Neuronal stem cell (in vitro differentiated cells): Measurements from ENCODE around the gene NGF. TPM values are rescaled to one million over a fixed set of nuclear protein-coding genes. Genes with fewer than 3 reads are reported as not detected.
"Not testable (repeated sequence)": the region's sequence is repeated elsewhere in the genome, so short reads cannot be mapped to it uniquely, and the experiment has no call there.

Source experiments
- DNase-seq: peaks from one replicate; pipeline ENCODE4 v3.0.0-alpha.2; 2013; ENCODE audit warnings: low spot score
- H2AFZ ChIP-seq: one replicate; pipeline ENCODE4 v1.6.1; 2013; ENCODE audit warnings: mild to moderate bottlenecking, low read length, inconsistent platforms
- H2AK5ac ChIP-seq: 2 replicates; pipeline ENCODE4 v1.6.1; 2013; ENCODE audit warnings: low read depth, mild to moderate bottlenecking, inconsistent platforms, low read length, moderate library complexity, mixed read lengths
- H2BK120ac ChIP-seq: 2 replicates; pipeline ENCODE4 v1.6.1; 2013; ENCODE audit warnings: low read depth, mild to moderate bottlenecking, inconsistent platforms, low read length, moderate library complexity, mixed read lengths
- H2BK12ac ChIP-seq: one replicate; pipeline ENCODE4 v1.6.1; 2013; ENCODE audit warnings: low read length, inconsistent platforms
- H2BK15ac ChIP-seq: 2 replicates; pipeline ENCODE4 v1.6.1; 2013; ENCODE audit warnings: mild to moderate bottlenecking, low read length, inconsistent platforms, mixed read lengths
- H2BK5ac ChIP-seq: one replicate; pipeline ENCODE4 v1.6.1; 2013; ENCODE audit warnings: inconsistent platforms, mild to moderate bottlenecking, low read length, moderate library complexity
- H3K14ac ChIP-seq: one replicate; pipeline ENCODE4 v1.6.1; 2013; ENCODE audit warnings: low read length, inconsistent platforms
- H3K18ac ChIP-seq: 2 replicates; pipeline ENCODE4 v1.6.1; 2013; ENCODE audit warnings: low read length, inconsistent platforms
- H3K23ac ChIP-seq: 2 replicates; pipeline ENCODE4 v1.6.1; 2013; ENCODE audit warnings: low read depth, mild to moderate bottlenecking, mixed read lengths, low read length, inconsistent platforms; ENCODE audit not compliant: poor library complexity
- H3K27ac ChIP-seq: replicated peaks from 3 replicates; pipeline ENCODE4 v1.5.1; 2013; ENCODE audit warnings: low read length, inconsistent platforms
- H3K27me3 ChIP-seq, 3 experiments: 2 replicates each; pipeline ENCODE4 v1.6.1; 2013; ENCODE audit warnings: low read length in 3 of 3, mild to moderate bottlenecking in 2 of 3, inconsistent platforms in 1 of 3, low read depth in 1 of 3, mixed read lengths in 1 of 3, moderate library complexity in 1 of 3; ENCODE audit not compliant: control insufficient read depth in 3 of 3, insufficient read depth in 3 of 3
- H3K36me3 ChIP-seq, 2 donors: replicated peaks in 1 of 2; 2 replicates each; pipeline ENCODE4 v1.6.1; 2013; ENCODE audit warnings: low read length in 2 of 2; ENCODE audit not compliant: control insufficient read depth in 2 of 2, insufficient read depth in 2 of 2
- H3K4ac ChIP-seq: 2 replicates; pipeline ENCODE4 v1.6.1; 2013; ENCODE audit warnings: inconsistent platforms, mild to moderate bottlenecking, low read length, moderate library complexity
- H3K4me1 ChIP-seq, 2 donors: 1 replicate in 1 of 2; 2 replicates in 1 of 2; pipeline ENCODE4 v1.6.1; 2013; ENCODE audit warnings: low read length in 2 of 2, low read depth in 1 of 2; ENCODE audit not compliant: control insufficient read depth in 2 of 2, insufficient read depth in 1 of 2
- H3K4me2 ChIP-seq: one replicate; pipeline ENCODE4 v1.6.1; 2013; ENCODE audit warnings: mild to moderate bottlenecking, low read length, inconsistent platforms; ENCODE audit not compliant: insufficient read depth, poor library complexity, severe bottlenecking
- H3K4me3 ChIP-seq, 2 donors: 2 replicates each; pipeline ENCODE4 v1.5.1; 2013; ENCODE audit warnings: low read length in 2 of 2, mild to moderate bottlenecking in 2 of 2, inconsistent platforms in 1 of 2, moderate library complexity in 1 of 2
- H3K79me1 ChIP-seq: one replicate; pipeline ENCODE4 v1.6.1; 2013; ENCODE audit warnings: low read depth, mild to moderate bottlenecking, inconsistent platforms, low read length, moderate library complexity
- H3K9ac ChIP-seq: one replicate; pipeline ENCODE4 v1.6.1; 2013; ENCODE audit warnings: mild to moderate bottlenecking, low read depth, low read length, inconsistent platforms; ENCODE audit not compliant: poor library complexity
- H3K9me3 ChIP-seq, 2 donors: replicated peaks in 1 of 2; 2 replicates each; pipeline versions ENCODE3 to v1.6.1; 2013; ENCODE audit warnings: low read length in 2 of 2, mild to moderate bottlenecking in 2 of 2, inconsistent platforms in 1 of 2, low read depth in 1 of 2, mixed read lengths in 1 of 2, moderate library complexity in 1 of 2; ENCODE audit not compliant: control insufficient read depth in 2 of 2, insufficient read depth in 1 of 2
- H4K8ac ChIP-seq: one replicate; pipeline ENCODE4 v1.6.1; 2013; ENCODE audit warnings: low read depth, mild to moderate bottlenecking, inconsistent platforms, low read length, moderate library complexity
- H4K91ac ChIP-seq: one replicate; pipeline ENCODE4 v1.6.1; 2013; ENCODE audit warnings: low read length, low read depth, mild to moderate bottlenecking, inconsistent platforms; ENCODE audit not compliant: poor library complexity
- WGBS, 2 donors: extraction: QIAGEN DNeasy Blood & Tissue Kit; methylation state at CpG; one replicate each; pipeline ENCODE4 v1.1.7; 2013; ENCODE audit warnings: missing lambda C conversion rate in 2 of 2, mixed read lengths in 1 of 2; ENCODE audit not compliant: insufficient read length in 2 of 2, insufficient replicate concordance in 1 of 2; ENCODE audit errors: extremely low coverage in 2 of 2; 5-methylcytosine and 5-hydroxymethylcytosine counted together
- polyA plus RNA-seq, 2 experiments: library from polyadenylated mRNA; stranded (reverse); fragments of 200-250 nt; gene quantifications; one replicate each; pipeline ENCODE4 v1.2.3, GENCODE V29; 2013

NGF gene
- polyA plus RNA-seq (2013, experiment 1 of 2): 1.0 TPM
- 1.1 TPM for polyA plus RNA-seq (2013, experiment 2 of 2)

GRCh38 chr1:115337633-115338456 lies at the start of gene NGF:
TSS of gene NGF (minus strand) at chr1:115338249. CDS start at chr1:115286795, 51,454 bp downstream.
- peak; percentile 70 for DNase-seq
- H3K27me3 ChIP-seq: peaks cover 0 to 55% (median 16%) of the 10 kb centered on the region in 3 experiments
- H3K79me1 ChIP-seq: no peaks in the 10 kb centered on the region
- peak within 1 kb of the TSS; percentile 86 for H3K18ac ChIP-seq
- H4K8ac ChIP-seq: no peak within 1 kb of the TSS
- no peak within 1 kb of the TSS for H2AFZ ChIP-seq
- H3K4ac ChIP-seq: no peak within 1 kb of the TSS
- H2BK15ac ChIP-seq: peak within 1 kb of the TSS; percentile 55
- H3K14ac ChIP-seq: no peak within 1 kb of the TSS
- H4K91ac ChIP-seq: no peak within 1 kb of the TSS
- WGBS, 2 donors: no CpG with 5 or more reads among the region's 69 CpGs
- H2BK5ac ChIP-seq: peak within 1 kb of the TSS; percentile 2
- no peaks in the 10 kb centered on the region for H3K9me3 ChIP-seq
- H3K9ac ChIP-seq: peak within 1 kb of the TSS; percentile 84
- peak within 1 kb of the TSS; percentile 87 for H2BK120ac ChIP-seq
- no peak within 1 kb of the TSS for H2BK12ac ChIP-seq
- H3K4me1 ChIP-seq: peaks cover 0 to 10% of the 10 kb centered on the region in 2 donors
- peak within 1 kb of the TSS in 1 of 2 donors; percentile 88 for H3K4me3 ChIP-seq
- peak within 1 kb of the TSS; percentile 34 for H3K23ac ChIP-seq
- no peak within 1 kb of the TSS for H3K27ac ChIP-seq
- H3K4me2 ChIP-seq: peak within 1 kb of the TSS; percentile 92
- peak within 1 kb of the TSS; percentile 16 for H2AK5ac ChIP-seq
- no peaks in the 10 kb centered on the region for H3K36me3 ChIP-seq

GRCh38 chr1:115383455-115383854 lies 45.4 kb upstream of the NGF start:
- not testable (repeated sequence) for H2BK12ac ChIP-seq, H3K23ac ChIP-seq, H2BK120ac ChIP-seq, H3K36me3 ChIP-seq, H2BK5ac ChIP-seq, H2BK15ac ChIP-seq, H3K27ac ChIP-seq, H2AK5ac ChIP-seq, H2AFZ ChIP-seq, H3K9me3 ChIP-seq, H3K79me1 ChIP-seq, H3K4me2 ChIP-seq, H3K27me3 ChIP-seq, H3K9ac ChIP-seq, H4K8ac ChIP-seq, H3K14ac ChIP-seq, H3K4me3 ChIP-seq, H3K4ac ChIP-seq, H3K18ac ChIP-seq, H3K4me1 ChIP-seq, H4K91ac ChIP-seq, DNase-seq
- whole genome bisulfite sequencing, 2 donors: no CpG with 5 or more reads among the region's 2 CpGs

DNA sequence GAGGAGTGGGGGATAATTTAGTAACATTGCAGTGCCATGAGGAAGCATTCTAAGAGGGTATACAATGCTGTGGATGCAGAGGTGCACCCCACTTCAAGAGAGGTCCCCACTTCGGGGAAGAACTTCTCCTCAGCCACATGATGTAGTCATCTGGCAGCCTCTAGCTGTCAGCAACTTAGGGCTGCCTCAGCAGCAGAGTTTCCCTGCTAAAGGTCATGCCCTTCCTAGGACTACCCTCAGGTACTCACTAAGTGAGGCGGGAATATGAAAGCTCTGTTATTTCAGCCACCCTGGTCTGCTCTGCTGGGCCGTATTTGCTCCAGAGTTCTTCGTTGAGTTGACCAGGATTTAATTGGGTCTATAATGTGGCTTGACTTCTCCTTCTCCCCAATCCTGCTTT lies 41.9 kb upstream of the NGF start:
- Histone ChIP-seq H2AFZ (no peak overlapping the region), H2BK15ac (no peak overlapping the region), H2BK5ac (no peak overlapping the region), H4K8ac (no peak overlapping the region), H3K36me3 (no peaks in the 10 kb centered on the region), H3K27ac (no peak overlapping the region), H2AK5ac (no peak overlapping the region), H3K14ac (no peak overlapping the region), H2BK120ac (no peak overlapping the region), H3K4me1 (no peaks in the 10 kb centered on the region), H3K23ac (no peak overlapping the region), H2BK12ac (no peak overlapping the region), H3K9ac (no peak overlapping the region), H3K4me3 (no peak overlapping the region), H3K4me2 (no peak overlapping the region), H3K79me1 (no peaks in the 10 kb centered on the region), H4K91ac (no peak overlapping the region), H3K4ac (no peak overlapping the region), H3K18ac (no peak overlapping the region), H3K27me3 (no peaks in the 10 kb centered on the region), H3K9me3 (no peaks in the 10 kb centered on the region)
- DNase-seq: no peak
- no CpG with 5 or more reads among the region's 4 CpGs for WGBS, 2 donors

DNA sequence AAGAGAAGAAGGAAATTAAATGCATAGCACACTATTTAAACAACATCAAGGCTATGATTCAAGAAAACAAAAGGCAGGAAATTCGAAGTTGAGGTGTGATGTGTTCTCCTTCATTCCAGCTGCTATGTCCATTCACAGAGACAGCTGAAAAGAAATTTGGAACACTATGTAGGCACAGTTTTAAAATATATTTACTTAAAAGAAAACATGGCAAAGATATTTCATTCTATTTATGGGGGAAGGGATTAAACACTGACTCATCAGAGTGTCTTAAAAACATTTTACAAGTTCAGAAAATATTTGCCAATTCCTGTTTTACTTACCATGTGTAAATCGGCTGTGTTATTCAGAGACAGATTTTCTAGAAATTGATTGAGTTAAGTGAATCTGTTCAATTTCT lies 39.4 kb upstream of the NGF start:
- Histone ChIP-seq H2BK120ac (no peak overlapping the region), H3K9ac (no peak overlapping the region), H3K79me1 (no peaks in the 10 kb centered on the region), H3K4ac (no peak overlapping the region), H2BK15ac (no peak overlapping the region), H3K4me3 (no peak overlapping the region), H3K4me2 (no peak overlapping the region), H3K27me3 (no peaks in the 10 kb centered on the region), H3K18ac (no peak overlapping the region), H3K14ac (no peak overlapping the region), H3K9me3 (no peaks in the 10 kb centered on the region), H2BK5ac (no peak overlapping the region), H3K36me3 (no peaks in the 10 kb centered on the region), H2AFZ (no peak overlapping the region), H3K27ac (no peak overlapping the region), H2AK5ac (no peak overlapping the region), H2BK12ac (no peak overlapping the region), H4K8ac (no peak overlapping the region), H4K91ac (no peak overlapping the region), H3K4me1 (no peaks in the 10 kb centered on the region), H3K23ac (no peak overlapping the region)
- no peak for DNase-seq
- no CpG with 5 or more reads among the region's 2 CpGs for WGBS, 2 donors
